Endothelial cell of umbilical vein (primary cell): ENCODE data around the gene MBD2. TPM values are rescaled to one million over a fixed set of nuclear protein-coding genes. Genes with fewer than 3 reads are reported as not detected.

Experiments used
- BruUV-seq: library from RNA; stranded (reverse); fragments of 400-500 nt; replicated peaks from 2 replicates; lab custom pipeline; 2021; lab: Mats Ljungman, UMichigan
- CTCF ChIA-PET: fragments of 300-600, 350-600 bp; sonication (Branson Sonifier 250); formaldehyde crosslinking; loops from one replicate; lab custom pipeline; 2021; ENCODE audit warnings: antibody characterized with exemption, inconsistent platforms; lab: Charles Lee
- POLR2A ChIA-PET: fragments of 300-600, 350-600 bp; sonication (Branson Sonifier 250); formaldehyde crosslinking; loops from one replicate; lab custom pipeline; 2021; ENCODE audit warnings: antibody characterized with exemption, inconsistent platforms; lab: Charles Lee
- DNase-seq: peaks from one replicate; pipeline ENCODE4 v3.0.0-alpha.2; 2011; ENCODE audit warnings: low read depth, low spot score
- FAIRE-seq: peaks from 2 replicates; lab custom pipeline; 2011; peaks lifted over from hg19 to GRCh38; lab: Jason Lieb, UNC
- H2AFZ ChIP-seq: 2 replicates; pipeline ENCODE4 v1.6.0; 2012; ENCODE audit warnings: low read depth, low read length, control low read depth, inconsistent platforms
- H3K27ac ChIP-seq: 2 replicates; pipeline ENCODE4 v1.5.1; 2011; ENCODE audit warnings: low read depth, mild to moderate bottlenecking, control low read depth, low read length, moderate library complexity; ENCODE audit not compliant: insufficient read depth
- H3K27me3 ChIP-seq, 2 experiments: 2 replicates each; pipeline versions ENCODE4 v1.6.0 to v1.6.1; 2011; ENCODE audit warnings: low read length in 2 of 2, mixed read lengths in 1 of 2; ENCODE audit not compliant: control insufficient read depth in 2 of 2, insufficient read depth in 2 of 2
- H3K36me3 ChIP-seq, 2 experiments: 2 replicates in 1 of 2; 3 replicates in 1 of 2; pipeline ENCODE4 v1.5.1; 2011; ENCODE audit warnings: low read length in 2 of 2, mild to moderate bottlenecking in 1 of 2, moderate library complexity in 1 of 2; ENCODE audit not compliant: control insufficient read depth in 2 of 2, insufficient read depth in 2 of 2; ENCODE audit errors: extremely low read depth in 1 of 2
- H3K4me1 ChIP-seq: 3 replicates; pipeline ENCODE4 v1.5.1; 2011; ENCODE audit warnings: mild to moderate bottlenecking, low read length; ENCODE audit not compliant: control insufficient read depth, insufficient read depth; ENCODE audit errors: extremely low read depth
- H3K4me2 ChIP-seq: 2 replicates; pipeline ENCODE4 v1.6.1; 2011; ENCODE audit warnings: low read length, control low read depth, mixed read lengths; ENCODE audit not compliant: insufficient read depth
- H3K4me3 ChIP-seq, 3 experiments: fragments of 200-600 bp in 1 of 3; sonication (generic), shearing (Covaris generic) in 1 of 3; replicated peaks in 1 of 3; 2 replicates each; pipeline ENCODE4 v1.5.1; 2011 to 2016; ENCODE audit warnings: control low read depth in 3 of 3, low read length in 3 of 3, mild to moderate bottlenecking in 2 of 3, inconsistent platforms in 1 of 3, low read depth in 1 of 3, moderate library complexity in 1 of 3; ENCODE audit not compliant: insufficient read depth in 1 of 3
- H3K79me2 ChIP-seq: 2 replicates; pipeline ENCODE4 v1.6.0; 2012; ENCODE audit warnings: low read length, inconsistent platforms; ENCODE audit not compliant: control insufficient read depth, insufficient read depth
- H3K9ac ChIP-seq: replicated peaks from 2 replicates; pipeline ENCODE3; 2011; ENCODE audit warnings: low read length, control low read depth; ENCODE audit not compliant: insufficient read depth; ENCODE audit errors: extremely low read depth
- H3K9me1 ChIP-seq: replicated peaks from 3 replicates; pipeline ENCODE4 v1.6.0; 2011; ENCODE audit warnings: mild to moderate bottlenecking, low read length; ENCODE audit not compliant: control insufficient read depth, insufficient read depth; ENCODE audit errors: extremely low read depth
- H3K9me3 ChIP-seq: replicated peaks from 2 replicates; pipeline ENCODE4 v1.5.1; 2012; ENCODE audit warnings: low read length, inconsistent platforms; ENCODE audit not compliant: control insufficient read depth, insufficient read depth
- H4K20me1 ChIP-seq: replicated peaks from 2 replicates; pipeline ENCODE3; 2011; ENCODE audit warnings: mild to moderate bottlenecking, low read length; ENCODE audit not compliant: control insufficient read depth, insufficient read depth; ENCODE audit errors: extremely low read depth
- EZH2 ChIP-seq: IDR thresholded peaks from 2 replicates; pipeline ENCODE4 v1.6.1; 2012; ENCODE audit warnings: borderline replicate concordance, low read depth, mild to moderate bottlenecking, moderate library complexity, low read length, inconsistent platforms; ENCODE audit not compliant: severe bottlenecking
- FOS ChIP-seq: IDR thresholded peaks from 2 replicates; pipeline ENCODE4 v1.6.1; 2011; ENCODE audit warnings: mild to moderate bottlenecking, low read length, moderate library complexity, borderline replicate concordance; ENCODE audit not compliant: insufficient read depth
- GATA2 ChIP-seq: IDR thresholded peaks from 2 replicates; pipeline ENCODE4 v1.7.0; 2011; ENCODE audit warnings: low read depth, mild to moderate bottlenecking, moderate library complexity, mixed read lengths, low read length; ENCODE audit not compliant: insufficient read length, insufficient read depth
- JUN ChIP-seq: IDR thresholded peaks from 2 replicates; pipeline ENCODE4 v1.6.1; 2011; ENCODE audit warnings: borderline replicate concordance, low read depth; ENCODE audit not compliant: insufficient read length, insufficient read depth
- MAX ChIP-seq: IDR thresholded peaks from 2 replicates; pipeline ENCODE4 v1.6.1; 2011; ENCODE audit not compliant: insufficient read depth, insufficient read length
- MYC ChIP-seq: IDR thresholded peaks from one replicate; pipeline ENCODE4 v1.6.1; 2011; ENCODE audit warnings: mild to moderate bottlenecking, low read depth, low read length
- POLR2A ChIP-seq: IDR thresholded peaks from 2 replicates; pipeline ENCODE4 v1.6.1; 2012; ENCODE audit warnings: low read depth, mild to moderate bottlenecking, control low read depth, low read length
- POLR2AphosphoS5 ChIP-seq: IDR thresholded peaks from 2 replicates; pipeline ENCODE4 v1.6.1; 2012; ENCODE audit warnings: low read depth, mild to moderate bottlenecking, control low read depth, low read length, moderate library complexity; ENCODE audit not compliant: insufficient read depth
- dilution Hi-C: fragments of 300-500 bp; cut with MboI; formaldehyde crosslinking; loops from one replicate; pipeline ENCODE4 v1.15.0; 2019; ENCODE audit warnings: low sequenced_read_pairs; ENCODE audit not compliant: extremely low pct_ligation_motif_present
- intact Hi-C: fragments of 100-400 bp; cut with micrococcal nuclease; formaldehyde crosslinking; loops from one replicate; pipeline ENCODE4 v1.10.0; 2022
- polyA plus RNA-seq, 4 experiments: library from polyadenylated mRNA; depleted of rRNA in 3 of 4; stranded (reverse) in 3 of 4; unstranded in 1 of 4; fragments of >200 nt; gene quantifications; 2 replicates each; pipeline versions ENCODE4 v1.2.1 to v1.2.3, GENCODE V29; 2011 to 2012; ENCODE audit warnings: missing spikeins in 1 of 4
- total RNA-seq: library from RNA; stranded (reverse); gene quantifications from 2 replicates; pipeline ENCODE4 v1.2.3, GENCODE V29; 2021
- TF ChIP-seq, protein P1 (sequence below), 2 donors: IDR thresholded peaks; 1 replicate in 1 of 2; 2 replicates in 1 of 2; pipeline ENCODE4 v1.5.1; 2011; ENCODE audit warnings: low read length in 2 of 2, mild to moderate bottlenecking in 2 of 2, moderate library complexity in 2 of 2, control low read depth in 1 of 2, inconsistent platforms in 1 of 2, low read depth in 1 of 2; ENCODE audit not compliant: insufficient read depth in 1 of 2; ENCODE audit errors: extremely low read depth in 1 of 2

Gene MBD2
- total and polyA plus RNA-seq, 2 donors (not counting 3 experiments of a cell fraction or from before 2014, with no cell fraction given), result 86.8 to 110 TPM

DNA sequence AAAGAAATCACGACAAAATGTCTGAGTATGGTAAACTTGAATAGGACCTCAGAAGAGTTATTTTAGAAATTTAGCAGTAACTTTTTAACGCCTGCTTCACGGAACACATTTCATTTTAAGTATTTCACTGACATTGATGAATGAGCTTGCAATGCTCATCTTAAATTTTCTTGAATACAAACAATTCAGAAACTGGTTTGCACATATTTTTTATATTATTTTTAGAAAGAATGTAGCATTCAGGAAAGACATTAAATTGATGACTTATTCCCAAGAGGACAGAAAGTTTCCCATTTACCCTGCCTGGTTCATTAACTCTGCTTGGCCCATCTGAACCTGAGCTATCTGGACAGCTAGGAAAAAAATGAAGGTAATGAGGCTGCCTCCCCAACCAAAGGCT, 89.3 kb downstream of the MBD2 start:
- DNase-seq (no peak), FAIRE-seq (no peak)
- H4K20me1 ChIP-seq, result no peaks in the 10 kb centered on the region
- no peak overlapping the region for H3K9ac ChIP-seq
- no peak overlapping the region for H2AFZ ChIP-seq
- TF ChIP-seq MAX, result no peak
- no peak for TF ChIP-seq FOS
- no peak for TF ChIP-seq POLR2AphosphoS5
- TF ChIP-seq MYC, result no peak
- TF ChIP-seq, protein P1, sequence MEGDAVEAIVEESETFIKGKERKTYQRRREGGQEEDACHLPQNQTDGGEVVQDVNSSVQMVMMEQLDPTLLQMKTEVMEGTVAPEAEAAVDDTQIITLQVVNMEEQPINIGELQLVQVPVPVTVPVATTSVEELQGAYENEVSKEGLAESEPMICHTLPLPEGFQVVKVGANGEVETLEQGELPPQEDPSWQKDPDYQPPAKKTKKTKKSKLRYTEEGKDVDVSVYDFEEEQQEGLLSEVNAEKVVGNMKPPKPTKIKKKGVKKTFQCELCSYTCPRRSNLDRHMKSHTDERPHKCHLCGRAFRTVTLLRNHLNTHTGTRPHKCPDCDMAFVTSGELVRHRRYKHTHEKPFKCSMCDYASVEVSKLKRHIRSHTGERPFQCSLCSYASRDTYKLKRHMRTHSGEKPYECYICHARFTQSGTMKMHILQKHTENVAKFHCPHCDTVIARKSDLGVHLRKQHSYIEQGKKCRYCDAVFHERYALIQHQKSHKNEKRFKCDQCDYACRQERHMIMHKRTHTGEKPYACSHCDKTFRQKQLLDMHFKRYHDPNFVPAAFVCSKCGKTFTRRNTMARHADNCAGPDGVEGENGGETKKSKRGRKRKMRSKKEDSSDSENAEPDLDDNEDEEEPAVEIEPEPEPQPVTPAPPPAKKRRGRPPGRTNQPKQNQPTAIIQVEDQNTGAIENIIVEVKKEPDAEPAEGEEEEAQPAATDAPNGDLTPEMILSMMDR (IDR thresholded peaks at IDR 0.05; ENCODE audit: extremely low read depth in 1 of 2, insufficient read depth in 1 of 2, low read depth in 1 of 2, low read length in 2 of 2), result no peak
- TF ChIP-seq JUN, result no peak
- TF ChIP-seq POLR2A, result no peak
- TF ChIP-seq GATA2, result no peak
- no peak for TF ChIP-seq EZH2
- H3K27me3 ChIP-seq, result no peaks in the 10 kb centered on the region
- no peaks in the 10 kb centered on the region for H3K79me2 ChIP-seq
- intact Hi-C loops (no loop called here), dilution Hi-C loops (no loop called here)
- no peak overlapping the region for H3K4me2 ChIP-seq
- ChIA-PET POLR2A (no interaction called here), CTCF (interaction anchor here (0.9 kb wide), 1 partner anchor 16 kb away, joined by 3 read pairs; no protein-coding TSS in a partner anchor)
- H3K36me3 ChIP-seq, result no peaks in the 10 kb centered on the region
- H3K27ac ChIP-seq, result no peak overlapping the region
- no peak overlapping the region for H3K4me3 ChIP-seq
- H3K9me1 ChIP-seq, result no peaks in the 10 kb centered on the region
- BruUV-seq, result no TSS peak
- H3K9me3 ChIP-seq, result no peaks in the 10 kb centered on the region
- H3K4me1 ChIP-seq, result no peaks in the 10 kb centered on the region
